Kidney capillary endothelial cell (primary cell): ENCODE results near the gene CCDC57.
"Not testable (repeated sequence)": the region's sequence is repeated elsewhere in the genome, so short reads cannot be mapped to it uniquely, and the experiment has no call there.

Experiments used
- DNase-seq: peaks from one replicate; pipeline ENCODE4 v3.0.0-alpha.2; 2018; ENCODE audit warnings: low spot score

CCDC57 gene

GRCh38 chr17:82222816-82223215 is 10.2 kb upstream of the CCDC57 start:
- no peak for DNase-seq

- no peak for DNase-seq
These were observed 8.8 kb upstream of the CCDC57 start for GRCh38 chr17:82221341-82221902.

- no peak for DNase-seq
These were observed 7.4 kb upstream of the CCDC57 start for GRCh38 chr17:82219753-82220709.

GRCh38 chr17:82219083-82219482 is 6.4 kb upstream of the CCDC57 start:
- DNase-seq: no peak

DNA sequence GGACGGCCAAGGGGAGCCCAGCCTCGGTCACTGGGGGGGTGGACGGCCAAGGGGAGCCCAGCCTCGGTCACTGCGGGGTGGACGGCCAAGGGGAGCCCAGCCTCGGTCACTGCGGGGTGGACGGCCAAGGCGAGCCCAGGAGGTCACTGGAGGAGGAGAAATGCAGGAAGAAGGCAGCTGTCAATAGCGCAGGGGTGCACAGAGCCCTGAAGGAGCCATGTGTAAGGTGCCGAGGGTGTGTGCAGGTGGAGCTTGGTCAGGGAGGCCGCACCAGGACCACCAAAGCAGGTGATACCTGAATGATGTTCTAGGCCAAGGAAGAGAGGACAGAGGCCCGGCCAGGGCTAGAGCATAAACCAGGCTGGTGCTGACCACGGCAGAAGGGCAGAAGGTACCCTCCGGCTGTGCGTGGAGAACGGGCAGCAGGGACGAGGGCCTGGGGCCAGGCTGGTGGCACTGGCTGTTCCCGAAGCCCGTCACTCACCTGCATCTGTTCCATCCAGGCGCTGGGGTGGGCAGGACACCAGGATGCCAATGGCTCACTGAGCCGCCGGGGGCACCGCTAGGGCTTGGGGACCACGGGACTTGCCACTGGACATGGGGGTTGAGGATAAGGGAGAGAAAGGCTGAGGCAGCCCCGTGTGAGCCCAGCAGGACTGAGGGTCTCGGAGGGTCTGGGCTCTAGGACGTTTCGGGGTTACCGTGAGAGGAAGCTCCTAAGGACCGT is 5.9 kb upstream of the CCDC57 start:
- DNase-seq: no peak

DNA sequence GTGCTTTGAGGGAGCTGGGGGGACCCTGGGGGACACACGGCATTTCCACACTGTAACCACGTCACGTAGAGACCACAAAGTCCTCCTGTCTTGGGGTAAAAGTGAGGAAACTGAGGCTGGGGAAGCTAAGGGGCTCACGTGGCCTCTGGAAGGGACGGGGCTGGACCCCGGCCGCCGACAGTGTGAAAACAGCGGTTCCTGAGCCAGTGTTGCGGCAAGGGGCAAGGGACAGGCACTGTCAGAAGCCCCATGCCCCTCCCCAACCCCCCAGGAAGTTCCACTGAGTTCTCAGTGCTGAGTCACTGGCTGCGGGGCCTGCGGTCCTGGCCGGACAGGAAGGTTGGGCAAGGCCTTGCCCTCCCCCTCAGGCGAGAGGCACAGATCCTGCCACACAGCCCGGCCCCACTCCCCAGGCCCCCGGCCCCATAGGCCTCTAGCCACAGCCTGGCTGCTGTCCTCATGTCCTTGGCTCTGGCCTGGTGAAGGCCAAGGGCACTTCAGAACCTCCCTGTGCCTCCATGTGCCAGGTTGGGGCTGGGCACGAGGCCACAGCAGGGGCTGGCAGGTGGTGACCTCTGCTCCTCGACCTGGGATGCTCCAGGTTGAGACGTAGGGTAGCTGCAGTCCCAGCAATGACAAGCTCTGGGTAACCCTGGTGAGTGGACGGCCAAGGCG is 5.0 kb upstream of the CCDC57 start:
- peak; percentile 78 for DNase-seq

DNA sequence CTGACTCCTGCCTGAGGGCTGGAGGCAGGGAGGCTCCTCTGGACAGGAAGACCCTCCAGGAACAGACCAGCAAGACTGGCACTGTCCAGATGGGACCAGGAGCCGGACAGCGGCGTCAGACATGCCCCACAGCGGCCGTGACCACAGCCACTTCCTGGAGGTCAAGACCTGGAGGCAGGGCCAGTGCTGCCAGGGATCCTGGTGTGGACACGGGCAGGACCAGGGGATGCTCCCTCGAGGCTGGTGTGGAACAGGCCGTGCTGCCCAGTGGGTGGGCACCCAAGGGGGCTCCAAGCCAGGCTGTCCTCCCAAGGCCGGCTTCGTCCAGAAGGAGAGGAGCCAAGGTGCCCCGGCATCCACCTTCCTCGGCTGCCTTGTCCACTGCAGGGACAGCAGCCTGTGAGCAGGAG is 4.5 kb upstream of the CCDC57 start:
- DNase-seq: peak; percentile 45

DNA sequence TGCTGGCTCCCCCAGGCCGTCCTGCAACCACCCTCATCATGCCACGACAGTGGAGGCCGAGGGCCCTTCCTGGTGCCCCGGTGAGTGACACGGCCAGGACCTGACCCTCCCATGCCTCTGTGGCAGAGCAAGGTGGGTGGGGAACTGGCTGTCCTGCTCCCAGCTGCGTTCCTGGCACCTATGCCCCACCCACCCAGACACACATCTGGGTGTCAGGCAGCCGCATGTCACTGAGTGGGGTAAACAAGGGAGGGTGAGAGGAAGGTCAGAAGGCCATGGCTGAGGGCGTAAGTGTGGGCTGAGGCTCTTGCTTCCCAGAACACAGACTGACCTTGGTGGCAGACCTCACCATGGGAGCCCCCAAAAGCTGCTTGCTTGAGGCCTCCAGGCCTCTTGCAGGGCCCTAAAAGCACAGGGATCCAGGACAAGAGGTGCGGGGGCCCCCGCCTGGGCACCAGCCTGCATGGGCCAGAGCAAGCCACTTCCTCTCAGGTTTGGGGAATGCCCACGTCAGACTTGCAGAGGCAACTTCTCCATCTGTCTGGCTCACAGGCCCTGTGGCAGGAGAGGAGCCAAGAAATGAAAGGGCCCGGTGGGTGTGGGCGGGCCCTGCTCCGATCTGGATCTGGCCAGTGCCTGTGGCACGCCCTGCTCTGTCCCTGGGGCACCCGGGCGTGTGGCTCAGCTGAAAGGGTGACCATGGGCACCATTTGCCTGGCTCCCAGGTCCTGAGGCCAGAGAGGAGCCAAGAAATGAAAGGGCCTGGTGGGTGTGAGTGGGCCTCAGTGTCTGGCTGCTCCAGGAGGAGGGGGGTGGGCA is 3.9 kb upstream of the CCDC57 start:
- DNase-seq: no peak

DNA sequence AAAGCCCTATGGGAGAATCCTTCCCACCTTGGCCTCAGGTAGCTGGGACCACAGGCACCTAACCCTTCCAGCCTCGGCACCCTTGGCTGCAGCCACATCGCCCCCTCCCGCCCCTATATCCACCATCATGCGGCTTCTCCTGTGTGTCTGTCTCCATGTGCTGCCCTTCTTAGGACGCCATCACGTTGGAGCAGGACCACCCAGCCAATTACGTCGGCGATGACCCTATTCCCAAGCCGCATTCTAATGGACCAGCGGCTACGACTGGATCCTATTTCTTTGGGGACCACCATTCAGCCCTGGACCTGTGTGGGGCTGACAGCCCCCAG is 3.3 kb upstream of the CCDC57 start:
- no peak for DNase-seq

DNA sequence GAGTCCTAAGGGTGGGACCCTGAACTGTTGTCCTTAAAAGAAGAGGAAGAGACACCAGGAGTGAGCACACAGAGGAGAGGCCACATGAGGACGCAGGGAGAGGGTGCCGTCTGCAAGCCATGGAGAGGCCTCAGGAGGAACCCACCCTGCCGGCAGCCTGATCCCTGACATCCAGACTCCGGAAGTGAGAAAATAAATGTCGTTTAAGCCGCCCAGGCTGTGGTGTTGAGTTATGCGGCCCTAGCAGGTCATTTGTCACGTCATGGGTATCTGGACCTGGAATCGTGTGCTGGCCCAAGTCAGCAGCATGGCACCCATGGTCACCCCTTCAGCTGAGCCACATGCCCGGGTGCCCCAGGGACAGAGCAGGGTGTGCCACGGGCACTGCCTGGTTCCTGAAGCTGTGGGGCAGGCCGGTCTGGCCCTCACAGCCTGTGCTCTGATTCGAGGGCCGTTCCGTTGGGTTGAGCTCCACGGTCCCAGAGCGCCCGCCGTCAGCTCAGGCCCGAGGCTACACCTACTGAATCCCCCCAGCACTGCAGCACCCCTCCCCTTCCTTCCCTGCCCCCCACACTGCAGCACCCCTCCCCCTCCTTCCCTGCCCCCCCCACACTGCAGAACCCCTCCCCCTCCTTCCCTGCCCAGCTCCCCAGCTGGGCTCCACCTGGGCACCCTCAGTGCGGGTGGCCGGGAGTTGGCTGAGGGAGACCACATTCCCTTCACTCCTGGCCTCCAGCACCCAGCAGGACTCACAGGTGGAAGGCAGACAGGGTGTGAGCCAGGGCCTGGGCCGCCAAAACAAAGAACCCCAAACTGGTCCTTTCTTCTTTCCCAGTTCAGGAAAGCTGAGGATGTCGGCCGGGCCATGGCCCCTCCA is 2.7 kb upstream of the CCDC57 start:
- no peak for DNase-seq

GRCh38 chr17:82214012-82214628 is 1.5 kb upstream of the CCDC57 start:
- no peak for DNase-seq

DNA sequence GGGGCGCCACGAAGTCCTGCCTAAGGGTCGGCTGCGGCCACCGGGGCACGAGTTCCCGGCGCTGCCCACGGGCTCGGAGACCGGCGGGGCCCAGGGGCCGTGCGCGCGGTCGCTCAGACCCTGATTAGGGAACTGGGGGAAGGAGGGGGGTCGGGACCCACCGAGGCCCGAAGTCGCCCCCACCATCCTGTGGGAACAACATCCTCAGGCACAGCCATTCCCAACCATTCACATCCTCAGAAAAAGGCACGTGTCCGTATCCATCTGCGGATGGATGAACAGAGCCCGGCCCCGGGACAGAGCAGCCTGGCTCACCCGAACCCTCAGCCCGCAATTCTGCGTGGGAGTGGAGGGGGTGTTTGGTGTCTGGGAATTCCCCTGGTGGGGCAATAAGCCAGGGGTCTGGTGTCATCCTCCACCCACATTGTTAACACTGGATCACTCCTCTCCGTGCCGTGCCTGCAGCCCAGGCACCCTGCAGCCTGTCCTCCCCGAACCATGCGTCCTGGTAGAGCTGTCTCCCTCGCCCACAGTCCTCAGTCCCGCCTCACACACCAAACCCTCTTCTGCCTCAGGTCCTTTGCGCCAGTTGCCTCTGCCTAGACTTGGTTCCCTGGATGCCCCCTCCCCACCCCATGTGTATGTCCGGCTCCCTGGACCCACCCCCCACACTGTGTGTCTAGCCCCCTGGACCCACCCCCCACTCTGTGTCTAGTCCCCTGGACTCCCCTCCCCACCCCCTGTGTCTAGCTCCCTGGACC is 789 bp upstream of the CCDC57 start:
- peak; percentile 49 for DNase-seq

DNA sequence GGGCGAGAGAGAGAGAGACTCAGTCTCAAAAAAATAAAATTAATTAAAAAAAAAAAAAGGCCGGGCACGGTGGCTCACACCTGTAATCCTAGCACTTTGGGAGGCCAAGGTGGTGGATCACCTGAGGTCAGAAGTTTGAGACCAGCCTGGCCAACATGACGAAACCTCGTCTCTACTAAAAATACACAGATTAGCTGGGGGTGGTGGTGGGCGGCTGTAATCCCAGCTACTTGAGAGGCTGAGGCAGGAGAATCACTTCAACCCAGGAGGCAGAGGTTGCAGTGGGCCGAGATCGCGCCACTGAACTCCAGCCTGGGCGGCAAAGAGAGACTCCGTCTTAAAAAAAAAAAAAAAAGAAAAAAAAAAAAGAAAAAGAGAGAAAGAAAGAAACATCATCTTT is 2.0 kb downstream of the CCDC57 start:
- DNase-seq: not testable (repeated sequence)

GRCh38 chr17:82205720-82206508 is 6.7 kb downstream of the CCDC57 start:
- DNase-seq: peak; percentile 77

DNA sequence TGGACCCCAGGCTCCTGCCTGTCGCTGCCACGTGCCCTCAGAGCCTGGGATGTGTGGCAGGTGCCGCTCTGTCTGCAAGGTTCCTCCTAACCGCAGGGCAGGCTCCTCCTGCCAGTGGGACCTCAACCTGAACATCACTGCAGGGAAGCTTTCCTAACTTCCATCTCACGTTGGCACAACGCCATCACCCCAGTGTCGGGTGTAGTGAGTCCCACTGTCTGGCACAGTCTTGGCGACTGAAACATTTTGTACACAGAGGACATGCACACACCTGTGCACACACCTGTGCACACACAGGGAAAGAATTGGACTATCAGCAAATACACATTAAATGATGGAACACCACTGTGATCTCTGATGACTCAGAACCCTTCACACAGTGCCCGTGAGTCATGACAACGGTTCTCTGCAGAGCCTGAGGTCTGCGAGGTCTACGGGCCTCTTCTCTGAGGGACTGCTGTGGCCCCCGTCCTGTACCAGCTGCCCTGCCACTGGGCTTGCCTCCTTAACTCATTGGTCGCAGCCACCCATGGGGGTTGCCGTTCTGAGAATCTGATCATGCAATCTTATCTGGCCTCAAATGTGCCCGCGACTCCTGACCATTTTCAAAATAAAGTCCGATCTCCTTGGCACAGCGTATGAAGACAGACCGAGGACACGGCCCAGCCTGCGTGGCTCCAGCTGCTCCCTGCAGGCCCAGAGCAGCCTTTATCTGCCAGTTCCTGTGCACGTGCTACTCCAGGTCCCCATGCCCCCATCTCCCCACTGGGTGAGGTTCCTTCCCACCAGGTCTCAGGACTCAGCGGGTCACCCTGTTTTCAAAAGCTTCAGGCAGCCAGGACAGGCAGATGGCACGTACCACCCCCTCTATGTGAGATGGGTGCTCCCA is 7.6 kb downstream of the CCDC57 start:
- peak; percentile 46 for DNase-seq

GRCh38 chr17:82203920-82204319 is 8.7 kb downstream of the CCDC57 start:
- no peak for DNase-seq

- DNase-seq: no peak
These were observed 9.7 kb downstream of the CCDC57 start for GRCh38 chr17:82202981-82203380.
